HL-60 (cell line): Measurements from ENCODE around the gene GRID2.

Experiments used
- DNase-seq, 2 experiments: peaks; one replicate each; pipeline ENCODE4 v3.0.0-alpha.2; 2010 to 2020; ENCODE audit warnings: low read depth in 1 of 2, low spot score in 1 of 2
- H3K27ac ChIP-seq: fragments of 250-450 bp; sonication (Bioruptor Pico); replicated peaks from 2 replicates; pipeline ENCODE4 v1.5.1; 2020; ENCODE audit warnings: mild to moderate bottlenecking, moderate library complexity
- H3K27me3 ChIP-seq: fragments of 250-450 bp; sonication (Bioruptor Pico); 2 replicates; pipeline ENCODE4 v1.5.1; 2021; ENCODE audit warnings: mild to moderate bottlenecking, moderate library complexity; ENCODE audit not compliant: insufficient read depth, poor library complexity, severe bottlenecking
- H3K4me3 ChIP-seq: replicated peaks from 2 replicates; pipeline ENCODE4 v1.5.1; 2011; ENCODE audit warnings: mild to moderate bottlenecking, control low read depth, low read length; ENCODE audit not compliant: insufficient read depth
- CTCF ChIP-seq: IDR thresholded peaks from one replicate; pipeline ENCODE4 v1.5.1; 2011; ENCODE audit warnings: low read length, control low read depth, inconsistent platforms; ENCODE audit not compliant: insufficient read depth
- GABPA ChIP-seq: IDR thresholded peaks from 2 replicates; pipeline ENCODE4 v1.6.1; 2012; ENCODE audit warnings: low read depth
- POLR2AphosphoS5 ChIP-seq: IDR thresholded peaks from 2 replicates; pipeline ENCODE4 v1.6.1; 2012; ENCODE audit warnings: low read depth
- REST ChIP-seq: IDR thresholded peaks from 2 replicates; pipeline ENCODE4 v1.6.1; 2012; ENCODE audit warnings: low read depth; ENCODE audit not compliant: insufficient replicate concordance
- SPI1 ChIP-seq: IDR thresholded peaks from 2 replicates; pipeline ENCODE4 v1.6.1; 2012; ENCODE audit warnings: low read depth, mild to moderate bottlenecking, borderline replicate concordance

Gene GRID2

GRCh38 chr4:93186846-93187245 is 883.1 kb downstream of the GRID2 start:
- Histone ChIP-seq H3K27me3 (no peaks in the 10 kb centered on the region), H3K4me3 (no peak overlapping the region), H3K27ac (no peak overlapping the region)
- no peak for DNase-seq
- TF ChIP-seq GABPA (no peak), REST (no peak), SPI1 (no peak)

- no peaks in the 10 kb centered on the region for H3K27me3 ChIP-seq
- no peak for DNase-seq
- TF ChIP-seq CTCF (no peak), SPI1 (no peak), GABPA (no peak), POLR2AphosphoS5 (no peak), REST (no peak)
- no peak overlapping the region for H3K4me3 ChIP-seq
- no peak overlapping the region for H3K27ac ChIP-seq
These were observed 883.7 kb downstream of the GRID2 start for GRCh38 chr4:93187466-93187865.

GRCh38 chr4:93187892-93188291 is 884.1 kb downstream of the GRID2 start:
- H3K4me3 ChIP-seq: no peak overlapping the region
- DNase-seq: no peak
- no peak overlapping the region for H3K27ac ChIP-seq
- no peak for TF ChIP-seq GABPA
- no peak for TF ChIP-seq SPI1
- H3K27me3 ChIP-seq: no peaks in the 10 kb centered on the region

GRCh38 chr4:93199492-93199891 is 895.7 kb downstream of the GRID2 start:
- TF ChIP-seq REST (no peak), CTCF (peak; percentile 18)
- no peak overlapping the region for H3K27ac ChIP-seq
- no peak overlapping the region for H3K4me3 ChIP-seq
- H3K27me3 ChIP-seq: no peaks in the 10 kb centered on the region
- DNase-seq: peak in 1 of 2 experiments; percentile 3
